ENCODE data around the gene METTL23.

METTL23 gene

GRCh38 chr17:76726776-76727718 lies at the start of gene METTL23:
TSS of gene METTL23 (plus strand) at chr17:76726839. CDS start at chr17:76729711, 2,872 bp downstream.
- DNase-seq, result peak; percentile 69

- DNase-seq, result no peak
Measured at GRCh38 chr17:76677406-76677805, 49.2 kb upstream of the METTL23 start.

GRCh38 chr17:76678330-76678729 lies 48.3 kb upstream of the METTL23 start:
- DNase-seq, result no peak

- peak; percentile 38 for DNase-seq
Measured at GRCh38 chr17:76679239-76679638, 47.4 kb upstream of the METTL23 start.

- peak; percentile 58 for DNase-seq
Measured at GRCh38 chr17:76681222-76682137, 45.2 kb upstream of the METTL23 start.

GRCh38 chr17:76682296-76682695 lies 44.3 kb upstream of the METTL23 start:
- DNase-seq, result no peak

- no peak for DNase-seq
Measured at GRCh38 chr17:76683011-76683755, 43.5 kb upstream of the METTL23 start.

- DNase-seq, result no peak
Measured at GRCh38 chr17:76683921-76684745, 42.5 kb upstream of the METTL23 start.

GRCh38 chr17:76684756-76685155 lies 41.9 kb upstream of the METTL23 start:
- no peak for DNase-seq

- DNase-seq, result no peak
Measured at GRCh38 chr17:76685366-76685765, 41.3 kb upstream of the METTL23 start.

GRCh38 chr17:76685846-76686245 lies 40.8 kb upstream of the METTL23 start:
- DNase-seq, result no peak

- DNase-seq, result no peak
Measured at GRCh38 chr17:76686538-76687297, 39.9 kb upstream of the METTL23 start.

- no peak for DNase-seq
Measured at GRCh38 chr17:76687298-76688164, 39.1 kb upstream of the METTL23 start.

- DNase-seq, result no peak
Measured at GRCh38 chr17:76688165-76688622, 38.4 kb upstream of the METTL23 start.

GRCh38 chr17:76689859-76690258 lies 36.8 kb upstream of the METTL23 start:
- DNase-seq, result no peak

GRCh38 chr17:76690596-76691280 lies 35.9 kb upstream of the METTL23 start:
- no peak for DNase-seq

GRCh38 chr17:76691379-76692191 lies 35.1 kb upstream of the METTL23 start:
- no peak for DNase-seq
